PC-3 (cell line): ENCODE results near the gene COX6B1. TPM values are rescaled to one million over a fixed set of nuclear protein-coding genes. Genes with fewer than 3 reads are reported as not detected.

ENCODE experiments used
- ATAC-seq: fragments of 200-7000 bp; cut with Tn5 transposase; 2 replicates; pipeline ENCODE4 v1.9.1; 2020; ENCODE audit warnings: mild to moderate bottlenecking, moderate library complexity
- BruUV-seq: library from RNA; stranded (reverse); fragments of 400-500 nt; replicated peaks from 2 replicates; lab custom pipeline; 2021; lab: Mats Ljungman, UMichigan
- CTCF ChIA-PET: fragments of 300-600 bp; sonication (Branson Sonifier 250); formaldehyde crosslinking; loops from one replicate; lab custom pipeline; 2022; ENCODE audit warnings: antibody characterized with exemption; lab: Charles Lee
- POLR2A ChIA-PET: fragments of 300-600 bp; sonication (Branson Sonifier 250); formaldehyde crosslinking; loops from one replicate; lab custom pipeline; 2022; ENCODE audit warnings: antibody characterized with exemption; ENCODE audit not compliant: unreplicated experiment; lab: Charles Lee
- DNase-seq: peaks from one replicate; pipeline ENCODE4 v3.0.0-alpha.2; 2015
- H2AFZ ChIP-seq: fragments of 300-600 bp; sonication (generic); 2 replicates; pipeline ENCODE4 v1.6.0; 2016; ENCODE audit warnings: antibody characterized with exemption, low read length
- H3F3A ChIP-seq: fragments of 300-600 bp; sonication (generic); one replicate; pipeline ENCODE4 v1.6.0; 2017; ENCODE audit warnings: antibody characterized with exemption, low read length, control low read depth, mild to moderate bottlenecking; ENCODE audit not compliant: unreplicated experiment
- H3K27ac ChIP-seq: fragments of 300-600 bp; sonication (generic); 2 replicates; pipeline ENCODE4 v1.5.1; 2016; ENCODE audit warnings: mild to moderate bottlenecking, low read length
- H3K27me3 ChIP-seq: fragments of 300-600 bp; sonication (generic); 2 replicates; pipeline ENCODE4 v1.6.1; 2016; ENCODE audit warnings: low read length, mixed read lengths
- H3K36me3 ChIP-seq: fragments of 300-600 bp; sonication (generic); 2 replicates; pipeline ENCODE4 v1.6.1; 2016; ENCODE audit warnings: low read depth, mixed run types, low read length, mixed read lengths
- H3K4me1 ChIP-seq: fragments of 300-600 bp; sonication (generic); 2 replicates; pipeline ENCODE4 v1.5.1; 2016; ENCODE audit warnings: low read length; ENCODE audit not compliant: insufficient read depth
- H3K4me2 ChIP-seq: fragments of 300-600 bp; sonication (generic); 2 replicates; pipeline ENCODE4 v1.6.0; 2016; ENCODE audit warnings: low read length
- H3K4me3 ChIP-seq: fragments of 300-600 bp; sonication (generic); 2 replicates; pipeline ENCODE4 v1.5.1; 2016; ENCODE audit warnings: mild to moderate bottlenecking, low read length, mixed read lengths
- H3K79me2 ChIP-seq: fragments of 300-600 bp; sonication (generic); 2 replicates; pipeline ENCODE4 v1.6.1; 2017; ENCODE audit warnings: low read length, mixed read lengths
- H3K9ac ChIP-seq: fragments of 300-600 bp; sonication (generic); 2 replicates; pipeline ENCODE4 v1.6.0; 2016; ENCODE audit warnings: mild to moderate bottlenecking, low read length
- H3K9me2 ChIP-seq: fragments of 300-600 bp; sonication (generic); replicated peaks from 2 replicates; pipeline ENCODE4 v1.6.1; 2016; ENCODE audit warnings: mixed run types, low read length, mixed read lengths
- H3K9me3 ChIP-seq: fragments of 300-600 bp; sonication (generic); 2 replicates; pipeline ENCODE4 v1.6.1; 2016; ENCODE audit warnings: low read length, mixed read lengths
- H4K20me1 ChIP-seq: fragments of 300-600 bp; sonication (generic); 2 replicates; pipeline ENCODE4 v1.6.1; 2016; ENCODE audit warnings: low read length, mixed read lengths
- CTCF ChIP-seq: fragments of 300-600 bp; sonication (generic); conservative IDR thresholded peaks from 2 replicates; pipeline ENCODE4 v1.5.1; 2017; ENCODE audit warnings: antibody characterized with exemption, low read depth, mild to moderate bottlenecking, low read length
- EZH2 ChIP-seq: fragments of 300-600 bp; sonication (generic); IDR thresholded peaks from one replicate; pipeline ENCODE4 v1.6.1; 2017; ENCODE audit warnings: antibody characterized with exemption, mild to moderate bottlenecking, low read length; ENCODE audit not compliant: unreplicated experiment
- EZH2phosphoT487 ChIP-seq: fragments of 300-600 bp; sonication (generic); IDR thresholded peaks from 2 replicates; pipeline ENCODE4 v1.6.1; 2018; ENCODE audit warnings: mild to moderate bottlenecking, antibody characterized with exemption, low read length, borderline replicate concordance
- intact Hi-C: fragments of 100-400 bp; cut with micrococcal nuclease; formaldehyde crosslinking; loops from 2 replicates; pipeline ENCODE4 v1.9.0; 2023
- total RNA-seq: library from RNA; depleted of rRNA; stranded (reverse); fragments of >200 nt; gene quantifications from 2 replicates; pipeline ENCODE4 v1.2.3, GENCODE V29; 2014

Gene COX6B1
- total RNA-seq, 1 experiment from 2014 or later = 563 TPM

- H3K9ac ChIP-seq = no peak overlapping the region
- H3K79me2 ChIP-seq = no peaks in the 10 kb centered on the region
- peak overlapping the region; percentile 99 for H2AFZ ChIP-seq
- TF ChIP-seq EZH2 (no peak), CTCF (no peak), EZH2phosphoT487 (no peak)
- intact Hi-C loops = loop anchor here (2.0 kb wide), 1 partner anchor 14 kb away; no protein-coding TSS in a partner anchor
- H3F3A ChIP-seq = no peaks in the 10 kb centered on the region
- peak; percentile 96 for DNase-seq
- H3K27me3 ChIP-seq = no peaks in the 10 kb centered on the region
- CTCF ChIA-PET = interaction anchor here (0.6 kb wide), 2 partner anchors 57 to 114 kb away, joined by 3 read pairs; no protein-coding TSS in a partner anchor
- no peaks in the 10 kb centered on the region for H3K4me1 ChIP-seq
- ATAC-seq = peak; percentile 100
- BruUV-seq = no TSS peak
- H3K9me2 ChIP-seq = no peaks in the 10 kb centered on the region
- peak overlapping the region; percentile 97 for H3K4me2 ChIP-seq
- POLR2A ChIA-PET = no interaction called here
- H4K20me1 ChIP-seq = no peaks in the 10 kb centered on the region
- no peak overlapping the region for H3K27ac ChIP-seq
- no peaks in the 10 kb centered on the region for H3K9me3 ChIP-seq
- H3K4me3 ChIP-seq = peak overlapping the region; percentile 84
- H3K36me3 ChIP-seq = no peaks in the 10 kb centered on the region
Observed at GRCh38 chr19:35702223-35703012, 54.3 kb downstream of the COX6B1 start.

- Histone ChIP-seq H3K4me2 (no peak overlapping the region), H3K36me3 (no peaks in the 10 kb centered on the region), H3F3A (no peaks in the 10 kb centered on the region), H3K27ac (no peak overlapping the region), H4K20me1 (no peaks in the 10 kb centered on the region), H3K27me3 (no peaks in the 10 kb centered on the region), H3K9ac (no peak overlapping the region), H3K4me3 (no peak overlapping the region), H3K9me2 (no peaks in the 10 kb centered on the region), H3K9me3 (no peaks in the 10 kb centered on the region), H2AFZ (no peak overlapping the region; the same call in 1 of the 2 replicates), H3K79me2 (no peaks in the 10 kb centered on the region), H3K4me1 (no peaks in the 10 kb centered on the region)
- no peak for DNase-seq
- TF ChIP-seq EZH2phosphoT487 (no peak), CTCF (no peak), EZH2 (no peak)
- POLR2A ChIA-PET = no interaction called here
- CTCF ChIA-PET = interaction anchor here (0.6 kb wide), 1 partner anchor 113 kb away, joined by 3 read pairs; no protein-coding TSS in a partner anchor
- BruUV-seq = no TSS peak
- no peak for ATAC-seq
- intact Hi-C loops = loop anchor here (2.0 kb wide), 1 partner anchor 13 kb away; no protein-coding TSS in a partner anchor
Observed at GRCh38 chr19:35703343-35703742, 55.2 kb downstream of the COX6B1 start.

GRCh38 chr19:35704218-35704617, 56.1 kb downstream of the COX6B1 start, which contains the start of gene ZBTB32:
ZBTB32 (plus strand) TSS chr19:35704558; CDS start chr19:35714627, 10,069 bp downstream.
- Histone ChIP-seq H3F3A (no peaks in the 10 kb centered on the region), H3K27ac (no peak within 1 kb of the TSS), H3K4me3 (no peak within 1 kb of the TSS), H3K79me2 (no peaks in the 10 kb centered on the region), H3K4me1 (no peaks in the 10 kb centered on the region), H3K36me3 (no peaks in the 10 kb centered on the region), H4K20me1 (no peaks in the 10 kb centered on the region), H3K9ac (no peak within 1 kb of the TSS), H3K4me2 (no peak within 1 kb of the TSS), H3K27me3 (no peaks in the 10 kb centered on the region), H3K9me3 (no peaks in the 10 kb centered on the region), H2AFZ (no peak within 1 kb of the TSS), H3K9me2 (no peaks in the 10 kb centered on the region)
- intact Hi-C loops = no loop called here
- ATAC-seq (no peak), DNase-seq (no peak)
- BruUV-seq = no TSS peak
- ChIA-PET CTCF (no interaction called here), POLR2A (no interaction called here)
- no peak for TF ChIP-seq CTCF
- no peak for TF ChIP-seq EZH2phosphoT487
- no peak for TF ChIP-seq EZH2
